GM23338 (cell line): ENCODE results near the gene ZNF333.

Experiments
- CREB1 ChIP-seq: fragments of 250-450 bp; sonication (Bioruptor Pico); IDR thresholded peaks from 2 replicates; pipeline ENCODE4 v1.5.0; 2020; ENCODE audit warnings: low read depth, mild to moderate bottlenecking, moderate library complexity
- CTCF ChIP-seq, 2 experiments: fragments of 200-600 bp in 1 of 2; sonication (generic) in 1 of 2; conservative IDR thresholded peaks; 2 replicates each; pipeline versions ENCODE4 v1.5.1 to v1.6.1; 2016 to 2017; ENCODE audit warnings: antibody characterized with exemption in 2 of 2, low read depth in 2 of 2, mild to moderate bottlenecking in 2 of 2, moderate library complexity in 1 of 2
- EZH2 ChIP-seq: fragments of 200-600 bp; sonication (generic); IDR thresholded peaks from one replicate; pipeline ENCODE4 v1.8.0; 2017; ENCODE audit warnings: antibody characterized with exemption, mild to moderate bottlenecking, low read depth; ENCODE audit not compliant: unreplicated experiment
- EZH2phosphoT487 ChIP-seq: fragments of 200-600 bp; sonication (generic); IDR thresholded peaks from one replicate; pipeline ENCODE4 v1.8.1; 2018; ENCODE audit warnings: antibody characterized with exemption; ENCODE audit not compliant: unreplicated experiment
- JUNB ChIP-seq: IDR thresholded peaks from one replicate; pipeline ENCODE4 v1.6.1; 2016; ENCODE audit warnings: antibody characterized with exemption; ENCODE audit not compliant: unreplicated experiment
- POLR2AphosphoS5 ChIP-seq: IDR thresholded peaks from 2 replicates; pipeline ENCODE4 v1.6.1; 2016; ENCODE audit warnings: antibody characterized with exemption, low read depth
- ZNF114 ChIP-seq: fragments of 250-450 bp; sonication (Bioruptor Pico); IDR thresholded peaks from 2 replicates; pipeline ENCODE4 v1.5.0; 2020; ENCODE audit warnings: mild to moderate bottlenecking, moderate library complexity

DNA sequence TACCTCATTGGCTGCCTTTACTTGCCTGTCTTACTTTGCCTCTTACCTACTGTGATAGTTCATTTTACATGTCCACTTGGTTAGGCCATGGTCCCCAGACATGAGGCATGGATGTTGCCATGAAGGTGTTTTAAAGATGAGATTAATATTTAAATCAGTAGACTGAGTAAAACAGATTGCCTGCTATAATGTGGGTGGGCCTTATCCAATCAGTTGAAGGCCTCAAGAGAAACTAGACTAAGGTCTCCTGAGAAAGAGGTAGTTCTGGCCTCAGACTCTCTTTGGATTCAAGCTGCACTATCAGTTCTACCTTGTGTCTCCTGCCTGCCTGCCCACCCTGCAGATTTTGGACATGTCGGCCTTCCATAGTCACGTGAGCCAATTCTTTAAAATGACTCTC is 41.3 kb upstream of the ZNF333 start:
- no peak for TF ChIP-seq CTCF (conservative IDR thresholded peaks at IDR 0.05; ENCODE audit: low read depth in 2 of 2)
- TF ChIP-seq CREB1 (CRISPR knock-in tag), result no peak
- TF ChIP-seq EZH2, result no peak
- no peak for TF ChIP-seq POLR2AphosphoS5
- no peak for TF ChIP-seq JUNB
- no peak for TF ChIP-seq EZH2phosphoT487
- TF ChIP-seq ZNF114, result no peak
